Measurements from ENCODE around the gene DDX39B. TPM values are rescaled to one million over a fixed set of nuclear protein-coding genes. Genes with fewer than 3 reads are reported as not detected.

Gene DDX39B
- polyA plus RNA-seq, 1 donor, result 499 TPM

DNA sequence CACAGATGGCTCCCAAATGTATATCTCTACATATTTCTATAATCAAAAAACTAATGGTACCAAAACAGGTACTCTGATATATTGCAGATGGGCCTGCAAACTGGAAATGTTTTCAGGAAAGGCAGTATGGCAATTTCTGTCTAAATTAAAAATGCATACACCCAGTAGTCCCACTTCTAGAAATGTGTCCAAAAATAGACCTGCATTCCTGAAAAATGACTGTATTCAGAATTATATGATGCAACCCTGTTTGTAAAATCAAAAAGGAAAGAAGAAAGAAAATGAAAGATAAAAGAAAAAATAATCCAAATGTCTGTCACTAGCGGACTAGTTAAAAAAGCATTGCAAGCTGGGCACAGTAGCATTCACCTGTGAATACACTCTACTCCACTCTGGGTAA, 56.7 kb downstream of the DDX39B start:
- Histone ChIP-seq H3K27me3 (ENCODE audit: control insufficient read depth, insufficient read depth, low read length) (peaks cover 11% of the 10 kb centered on the region), H3K27ac (ENCODE audit: low read length) (no peak overlapping the region), H3K4me1 (ENCODE audit: control insufficient read depth, insufficient read depth, low read length) (peaks cover 8% of the 10 kb centered on the region), H3K9me3 (ENCODE audit: control insufficient read depth, low read depth, low read length) (no peaks in the 10 kb centered on the region), H3K4me3 (ENCODE audit: low read length) (no peak overlapping the region), H3K36me3 (ENCODE audit: control insufficient read depth, insufficient read depth, low read length) (no peaks in the 10 kb centered on the region)
- no peak for DNase-seq
- WGBS (ENCODE audit: insufficient coverage, low lambda C conversion rate), result 80% methylated on average over 1 of the region's 1 CpG

DNA sequence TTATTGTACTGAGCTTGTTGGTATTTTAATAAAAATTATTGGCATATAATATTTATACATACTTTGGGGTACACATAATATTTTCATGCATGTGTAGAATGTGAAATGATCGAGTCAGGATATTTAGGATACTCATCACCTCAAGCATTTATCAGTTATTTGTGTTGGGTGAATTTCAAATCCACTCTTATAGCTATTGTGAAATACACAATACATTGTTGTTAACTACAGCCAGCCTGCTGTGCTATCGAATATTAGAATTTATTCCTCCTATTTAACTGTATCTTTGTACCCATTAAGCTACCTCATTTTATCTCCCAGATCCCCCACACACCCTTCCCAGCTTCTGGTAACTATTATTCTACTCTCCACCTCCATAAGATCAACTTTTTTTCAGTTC, 58.4 kb downstream of the DDX39B start:
- H3K4me1 ChIP-seq (ENCODE audit: control insufficient read depth, insufficient read depth, low read length), result no peaks in the 10 kb centered on the region
- H3K9me3 ChIP-seq (ENCODE audit: control insufficient read depth, low read depth, low read length), result no peaks in the 10 kb centered on the region
- no peaks in the 10 kb centered on the region for H3K36me3 ChIP-seq (ENCODE audit: control insufficient read depth, insufficient read depth, low read length)
- DNase-seq, result no peak
- WGBS (ENCODE audit: insufficient coverage, low lambda C conversion rate), result 80% methylated on average over 1 of the region's 2 CpGs
- H3K27ac ChIP-seq (ENCODE audit: low read length), result no peak overlapping the region
- H3K4me3 ChIP-seq (ENCODE audit: low read length), result no peak overlapping the region
- H3K27me3 ChIP-seq (ENCODE audit: control insufficient read depth, insufficient read depth, low read length), result peaks cover 18% of the 10 kb centered on the region

GRCh38 chr6:31480574-31480973, 61.2 kb downstream of the DDX39B start:
- no peak for DNase-seq
- no peaks in the 10 kb centered on the region for H3K36me3 ChIP-seq (ENCODE audit: control insufficient read depth, insufficient read depth, low read length)
- peaks cover 21% of the 10 kb centered on the region for H3K27me3 ChIP-seq (ENCODE audit: control insufficient read depth, insufficient read depth, low read length)
- H3K9me3 ChIP-seq (ENCODE audit: control insufficient read depth, low read depth, low read length), result no peaks in the 10 kb centered on the region
- WGBS (ENCODE audit: insufficient coverage, low lambda C conversion rate), result no CpG with 5 or more reads among the region's 11 CpGs
- H3K4me3 ChIP-seq (ENCODE audit: low read length), result no peak overlapping the region
- no peak overlapping the region for H3K27ac ChIP-seq (ENCODE audit: low read length)
- no peaks in the 10 kb centered on the region for H3K4me1 ChIP-seq (ENCODE audit: control insufficient read depth, insufficient read depth, low read length)

Other genes with a start within 250 kb of the DDX39B start
- 353 TPM for gene HLA-B, start 184.8 kb downstream of the DDX39B start, polyA plus RNA-seq
- gene MICA, start 138.4 kb downstream of the DDX39B start, polyA plus RNA-seq, result 4.2 TPM
- gene MICB, start 43.9 kb downstream of the DDX39B start, polyA plus RNA-seq, result 0.73 TPM
- gene MCCD1, start 13.0 kb downstream of the DDX39B start, polyA plus RNA-seq, result not detected
- 9.1 TPM for gene ATP6V1G2, start 4.6 kb upstream of the DDX39B start, polyA plus RNA-seq
- 23.4 TPM for gene NFKBIL1, start 5.6 kb upstream of the DDX39B start, polyA plus RNA-seq
- 0.96 TPM for gene LTA, start 30.3 kb upstream of the DDX39B start, polyA plus RNA-seq
- 1.5 TPM for gene TNF, start 33.6 kb upstream of the DDX39B start, polyA plus RNA-seq
- gene LTB, start 40.4 kb upstream of the DDX39B start, polyA plus RNA-seq, result 20.1 TPM
- 19.8 TPM for gene LST1, start 44.3 kb upstream of the DDX39B start, polyA plus RNA-seq
- 1.7 TPM for gene NCR3, start 51.0 kb upstream of the DDX39B start, polyA plus RNA-seq
- gene AIF1, start 73.2 kb upstream of the DDX39B start, polyA plus RNA-seq, result 57.1 TPM
- gene PRRC2A, start 78.7 kb upstream of the DDX39B start, polyA plus RNA-seq, result 122 TPM
- 220 TPM for gene BAG6, start 110.7 kb upstream of the DDX39B start, polyA plus RNA-seq
- gene APOM, start 113.9 kb upstream of the DDX39B start, polyA plus RNA-seq, result 14.1 TPM
- gene C6orf47, start 118.8 kb upstream of the DDX39B start, polyA plus RNA-seq, result 21.5 TPM
- 21.4 TPM for gene GPANK1, start 123.0 kb upstream of the DDX39B start, polyA plus RNA-seq
- 196 TPM for gene CSNK2B, start 124.1 kb upstream of the DDX39B start, polyA plus RNA-seq
- 18.7 TPM for gene LY6G5B, start 128.0 kb upstream of the DDX39B start, polyA plus RNA-seq
- gene LY6G5C, start 139.1 kb upstream of the DDX39B start, polyA plus RNA-seq, result 2.6 TPM
- gene ABHD16A, start 161.3 kb upstream of the DDX39B start, polyA plus RNA-seq, result 62.5 TPM
- 0.07 TPM for gene LY6G6F, start 164.9 kb upstream of the DDX39B start, polyA plus RNA-seq
- 0.19 TPM for gene LY6G6D, start 173.3 kb upstream of the DDX39B start, polyA plus RNA-seq
- gene LY6G6C, start 179.7 kb upstream of the DDX39B start, polyA plus RNA-seq, result 0.25 TPM
- gene MPIG6B, start 181.4 kb upstream of the DDX39B start, polyA plus RNA-seq, result 0.88 TPM
- gene DDAH2, start 187.3 kb upstream of the DDX39B start, polyA plus RNA-seq, result 82.6 TPM
- gene CLIC1, start 194.5 kb upstream of the DDX39B start, polyA plus RNA-seq, result 486 TPM
- 51.0 TPM for gene MSH5, start 198.0 kb upstream of the DDX39B start, polyA plus RNA-seq
- gene SAPCD1, start 220.7 kb upstream of the DDX39B start, polyA plus RNA-seq, result 15.0 TPM
- 10.1 TPM for gene VWA7, start 235.3 kb upstream of the DDX39B start, polyA plus RNA-seq

Measured in large intestine (tissue), 3 donors.